HTR-8/SVneo (cell line): ENCODE results near the gene RHOT2.
A peak's percentile ranks its signal among the peaks of the same experiment; 100 is the strongest.

Experiments
- DNase-seq: peaks from one replicate; pipeline ENCODE4 v3.0.0; 2011; ENCODE audit warnings: low spot score, mixed read lengths; ENCODE audit not compliant: insufficient read length
- FAIRE-seq: peaks from 2 replicates; lab custom pipeline; 2011; peaks lifted over from hg19 to GRCh38; lab: Jason Lieb, UNC

Gene RHOT2

GRCh38 chr16:709566-710499 lies 41.9 kb downstream of the RHOT2 start:
- no peak for FAIRE-seq
- DNase-seq = no peak

- FAIRE-seq (no peak), DNase-seq (no peak)
Observed at GRCh38 chr16:710500-711075, 42.7 kb downstream of the RHOT2 start.

DNA sequence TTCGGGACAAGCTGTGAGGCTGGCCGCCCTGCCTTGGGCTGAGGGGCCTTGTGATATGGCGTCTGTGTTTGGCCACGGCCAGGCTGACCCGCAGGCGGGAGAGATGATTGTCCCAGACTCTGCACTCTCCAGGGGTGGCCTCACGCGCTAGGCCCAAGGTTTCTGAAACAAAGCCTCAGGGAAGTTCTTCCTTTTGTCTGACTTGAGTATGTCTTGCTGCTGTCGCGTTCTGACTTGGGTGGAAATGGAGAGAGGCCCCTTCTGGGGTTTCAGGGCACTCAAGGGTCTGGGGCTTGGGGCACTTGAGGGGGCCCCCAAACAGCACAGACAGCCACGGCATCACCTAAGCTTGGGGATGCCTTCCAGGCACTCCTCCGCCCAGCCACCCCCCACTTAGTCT lies 43.2 kb downstream of the RHOT2 start:
- no peak for DNase-seq
- no peak for FAIRE-seq

DNA sequence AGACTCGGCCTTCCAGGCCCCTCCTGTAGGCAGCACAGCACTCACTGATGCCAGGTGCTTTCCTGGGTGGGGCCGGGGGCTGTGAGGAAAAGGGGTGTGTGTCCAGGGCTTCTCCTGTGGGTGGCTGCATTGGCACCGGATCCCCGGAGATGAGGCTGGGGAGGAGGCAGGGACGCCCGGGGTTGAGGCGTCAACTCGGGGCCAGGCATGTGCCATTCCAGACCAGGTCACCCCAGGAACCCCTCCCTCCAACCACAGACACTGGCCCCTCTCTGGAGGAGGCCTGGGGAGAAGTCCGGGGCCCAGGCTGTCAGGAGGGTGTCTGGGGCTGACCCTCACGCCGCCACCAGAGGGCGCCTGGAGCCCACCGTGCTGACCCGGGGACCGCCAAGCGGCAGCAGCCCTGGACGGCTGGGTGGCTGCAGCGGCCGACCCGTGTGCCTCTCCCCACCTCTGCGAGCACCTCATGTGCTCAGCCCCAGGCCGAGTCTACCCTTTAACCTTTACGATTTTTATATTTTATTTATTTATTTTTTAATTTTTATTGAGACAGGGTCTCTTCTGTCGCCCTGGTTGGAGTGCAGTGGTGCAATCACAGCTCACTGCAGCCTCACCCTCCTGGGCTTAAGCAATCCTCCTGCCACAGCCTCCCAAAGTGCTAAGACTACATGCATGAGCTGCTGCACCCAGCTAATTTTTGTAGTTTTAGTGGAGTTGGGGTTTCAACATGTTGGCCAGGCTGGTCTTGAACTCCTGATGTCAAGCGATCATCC lies 43.8 kb downstream of the RHOT2 start:
- peak; percentile 84 for DNase-seq
- no peak for FAIRE-seq

DNA sequence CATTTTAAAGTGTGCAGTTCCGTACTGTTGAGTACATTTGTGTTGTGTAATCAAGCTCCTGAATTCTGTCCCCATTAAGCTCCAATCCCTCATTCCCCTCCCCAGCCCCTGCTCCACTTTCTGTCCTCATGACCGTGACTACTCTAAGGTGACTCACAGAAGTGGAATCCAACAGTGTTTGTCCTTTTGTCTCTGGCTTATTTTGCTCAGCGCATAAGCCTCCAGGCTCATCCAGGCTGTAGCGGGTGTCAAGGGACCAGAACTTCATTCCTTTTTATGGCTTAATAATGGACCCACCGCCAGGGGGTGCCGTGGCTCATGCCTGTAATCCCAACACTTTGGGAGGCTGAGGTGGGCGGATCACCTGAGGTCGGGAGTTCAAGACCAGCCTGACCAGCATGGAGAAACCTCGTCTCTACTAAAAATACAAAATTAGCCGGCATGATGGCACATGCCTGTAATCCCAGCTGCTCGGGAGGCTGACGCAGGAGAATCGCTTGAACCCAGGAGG lies 44.9 kb downstream of the RHOT2 start:
- DNase-seq (peak; percentile 70), FAIRE-seq (peak; percentile 36)

GRCh38 chr16:714079-714478 lies 46.1 kb downstream of the RHOT2 start:
- DNase-seq (no peak), FAIRE-seq (peak; percentile 77)

DNA sequence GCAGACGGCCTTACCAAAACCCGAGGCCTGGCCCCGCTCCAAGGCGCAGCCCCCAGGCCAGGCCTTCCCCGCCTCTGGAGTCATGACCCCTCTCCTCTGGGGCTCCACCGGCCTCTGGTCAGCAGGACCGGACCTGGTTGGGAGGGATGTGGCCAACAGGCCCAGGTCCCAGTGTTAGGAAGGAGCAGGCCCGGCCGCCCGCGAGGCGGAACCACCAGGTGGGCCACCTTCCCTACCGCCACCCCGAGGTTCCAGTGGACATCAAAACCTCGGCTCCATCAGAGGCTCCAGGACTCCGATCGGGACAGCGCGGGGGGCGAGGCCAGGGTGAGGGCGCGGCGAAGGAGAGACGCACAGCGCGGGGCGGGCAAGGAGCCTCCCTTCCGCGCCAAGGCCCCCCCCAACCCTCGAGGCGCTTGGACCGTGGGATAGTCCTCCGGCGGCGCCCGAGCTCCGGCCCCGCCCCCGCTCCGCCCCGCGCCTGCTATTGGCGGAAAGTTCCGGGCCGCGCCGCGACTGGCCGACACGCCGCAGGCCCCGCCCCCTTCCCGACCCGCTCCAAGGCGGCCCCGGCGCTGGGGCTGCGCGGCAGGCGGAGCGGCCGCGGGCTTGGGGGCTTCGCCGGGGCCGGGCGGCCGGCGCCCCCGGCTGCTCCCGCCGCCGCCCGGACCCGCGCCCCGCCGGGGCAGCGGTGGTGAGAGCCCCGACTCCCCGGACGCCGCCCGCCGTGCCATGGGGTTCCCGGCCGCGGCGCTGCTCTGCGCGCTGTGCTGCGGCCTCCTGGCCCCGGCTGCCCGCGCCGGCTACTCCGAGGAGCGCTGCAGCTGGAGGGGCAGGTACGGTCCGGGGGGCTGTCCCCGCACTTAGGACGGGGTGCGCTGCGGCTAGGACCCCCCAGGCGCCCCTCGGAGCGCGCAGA lies 46.9 kb downstream of the RHOT2 start, which contains the start of gene METRN:
TSS of gene METRN (plus strand) at position 561 of the 919 bp plus-strand sequence. CDS start at position 733, 172 bp downstream.
- FAIRE-seq (peak; percentile 87), DNase-seq (peak; percentile 84)

DNA sequence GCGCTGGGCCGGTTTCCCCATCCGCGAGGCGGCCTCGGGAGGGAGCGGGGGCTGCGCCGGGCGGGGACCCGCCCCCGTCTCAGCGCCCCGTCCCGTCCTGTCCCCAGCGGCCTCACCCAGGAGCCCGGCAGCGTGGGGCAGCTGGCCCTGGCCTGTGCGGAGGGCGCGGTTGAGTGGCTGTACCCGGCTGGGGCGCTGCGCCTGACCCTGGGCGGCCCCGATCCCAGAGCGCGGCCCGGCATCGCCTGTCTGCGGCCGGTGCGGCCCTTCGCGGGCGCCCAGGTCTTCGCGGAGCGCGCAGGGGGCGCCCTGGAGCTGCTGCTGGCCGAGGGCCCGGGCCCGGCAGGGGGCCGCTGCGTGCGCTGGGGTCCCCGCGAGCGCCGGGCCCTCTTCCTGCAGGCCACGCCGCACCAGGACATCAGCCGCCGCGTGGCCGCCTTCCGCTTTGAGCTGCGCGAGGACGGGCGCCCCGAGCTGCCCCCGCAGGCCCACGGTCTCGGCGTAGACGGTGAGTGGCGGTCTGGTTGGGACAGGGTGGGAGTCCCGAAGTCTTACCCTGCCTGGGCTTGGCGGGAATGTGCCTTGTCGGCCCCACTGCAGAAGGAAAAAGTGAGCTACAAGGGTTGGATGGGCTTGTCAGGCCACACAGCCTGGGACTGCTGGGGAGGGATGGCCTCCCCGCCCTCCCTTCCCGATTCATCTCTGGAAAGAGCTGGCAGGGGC lies 47.7 kb downstream of the RHOT2 start:
- DNase-seq (no peak), FAIRE-seq (no peak)

GRCh38 chr16:716200-716568 lies 48.3 kb downstream of the RHOT2 start:
- DNase-seq = no peak
- FAIRE-seq = no peak

DNA sequence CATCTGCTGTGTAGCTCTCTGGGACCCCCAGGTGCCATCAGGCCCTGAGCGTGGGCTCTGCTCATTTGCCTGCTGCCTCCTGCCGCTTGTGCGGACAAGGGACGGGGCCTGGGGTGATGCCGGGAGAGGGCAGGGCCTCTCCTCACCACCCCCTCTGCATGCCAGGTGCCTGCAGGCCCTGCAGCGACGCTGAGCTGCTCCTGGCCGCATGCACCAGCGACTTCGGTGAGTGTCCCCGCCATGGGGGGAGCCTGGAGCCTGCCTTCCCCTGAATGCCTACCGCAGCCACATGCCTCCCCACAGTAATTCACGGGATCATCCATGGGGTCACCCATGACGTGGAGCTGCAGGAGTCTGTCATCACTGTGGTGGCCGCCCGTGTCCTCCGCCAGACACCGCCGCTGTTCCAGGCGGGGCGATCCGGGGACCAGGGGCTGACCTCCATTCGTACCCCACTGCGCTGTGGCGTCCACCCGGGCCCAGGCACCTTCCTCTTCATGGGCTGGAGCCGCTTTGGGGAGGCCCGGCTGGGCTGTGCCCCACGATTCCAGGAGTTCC lies 48.9 kb downstream of the RHOT2 start:
- FAIRE-seq (no peak), DNase-seq (no peak)

DNA sequence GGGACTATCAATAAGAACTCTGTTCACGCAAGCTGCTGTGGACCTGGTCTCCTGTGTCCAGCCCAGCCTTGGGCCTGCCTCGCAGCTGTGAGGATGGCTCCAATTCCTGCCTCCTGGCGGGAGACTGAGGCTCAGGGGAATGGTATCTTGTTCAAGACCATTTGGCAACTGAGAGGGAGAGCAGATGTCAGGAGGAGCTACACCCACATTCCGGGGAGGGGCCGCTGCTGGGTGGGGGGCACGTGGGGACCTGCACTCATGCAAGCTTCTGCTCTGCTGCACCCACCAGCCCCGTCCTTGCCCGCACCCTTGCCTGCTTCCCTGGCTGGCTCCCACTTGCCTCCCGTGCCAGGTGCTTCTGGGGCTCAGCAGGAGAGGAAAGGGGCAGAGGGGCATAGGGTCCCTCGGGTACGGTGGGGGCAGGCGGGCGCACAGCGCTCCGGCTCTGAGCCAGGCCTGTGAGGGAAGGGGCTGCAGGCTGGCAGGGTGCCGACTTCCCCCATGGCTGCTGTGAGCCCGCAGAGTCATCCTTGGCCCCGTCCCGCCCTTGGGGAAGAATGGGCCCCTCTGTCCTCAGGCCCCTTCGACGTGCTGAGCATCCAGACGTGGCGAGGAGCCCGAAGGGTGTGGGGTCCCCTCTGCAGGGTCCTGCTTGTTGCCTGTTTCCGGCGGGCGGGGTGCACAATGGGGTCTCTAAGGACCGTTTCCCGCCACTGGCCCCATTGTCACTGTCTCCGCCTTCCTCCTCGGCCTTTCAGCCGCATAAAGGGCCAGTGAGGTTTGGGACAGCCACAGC lies 49.7 kb downstream of the RHOT2 start:
- FAIRE-seq = no peak

GRCh38 chr16:718389-718788 lies 50.5 kb downstream of the RHOT2 start:
- FAIRE-seq = no peak
- no peak for DNase-seq

More for the DNA sequence above, 49.7 kb downstream of the RHOT2 start:
- no peak for DNase-seq

DNA sequence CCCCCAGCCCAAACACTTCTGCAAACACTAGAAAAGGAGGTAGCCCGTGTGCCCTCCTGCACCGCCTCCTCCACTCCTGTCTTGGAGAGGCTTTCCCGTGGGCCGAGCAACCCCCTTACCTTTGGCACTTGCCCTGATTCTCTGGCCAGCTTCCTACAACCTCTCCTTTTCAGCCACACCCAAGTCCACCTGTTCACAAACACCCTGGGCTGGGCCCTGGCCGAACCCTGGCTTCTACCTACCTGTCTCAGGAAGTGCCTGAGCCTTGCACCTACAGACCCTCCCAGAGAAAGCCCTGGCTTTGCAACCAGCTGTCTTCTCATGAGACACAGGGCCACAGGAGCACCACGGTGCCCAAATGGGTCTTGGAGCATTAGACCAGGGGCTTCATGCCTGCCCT lies 51.0 kb downstream of the RHOT2 start:
- DNase-seq (no peak), FAIRE-seq (no peak)

- DNase-seq (no peak), FAIRE-seq (peak; percentile 75)
Observed at GRCh38 chr16:719815-720446, 52.0 kb downstream of the RHOT2 start.

DNA sequence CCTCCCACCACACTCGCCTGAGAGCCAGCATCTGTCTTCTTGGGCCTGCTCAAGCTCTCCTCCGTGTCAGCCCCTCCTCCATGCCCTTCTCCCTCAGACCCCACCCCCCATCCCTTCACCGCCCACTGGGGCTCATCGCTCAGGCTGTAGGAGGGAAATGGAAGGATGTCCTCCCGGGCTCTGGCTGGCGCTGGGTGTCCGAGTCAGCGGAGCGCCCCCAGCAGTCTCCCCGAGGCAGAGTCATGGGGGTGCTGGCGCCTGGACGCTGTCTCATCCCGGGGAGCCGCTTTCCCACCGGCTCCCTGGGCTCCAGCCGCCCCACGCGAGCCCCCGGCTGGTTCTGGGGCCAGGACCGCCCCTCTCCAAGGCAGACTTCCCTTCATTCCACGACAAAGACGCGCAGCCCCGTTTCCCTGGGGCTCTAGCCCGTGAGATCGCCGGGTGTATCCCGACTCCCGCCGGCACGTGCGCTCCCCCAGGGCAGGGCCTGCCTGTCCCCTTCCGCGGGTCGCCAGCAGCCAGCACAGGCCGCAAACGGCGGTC lies 52.6 kb downstream of the RHOT2 start:
- peak; percentile 80 for FAIRE-seq
- peak; percentile 66 for DNase-seq

- FAIRE-seq = peak; percentile 95
- peak; percentile 82 for DNase-seq
Observed at GRCh38 chr16:720990-721764, 53.2 kb downstream of the RHOT2 start, which contains the start of gene ANTKMT. ANTKMT (plus strand) TSS chr16:721146; CDS start chr16:721275, 129 bp downstream.
